Pons (tissue), 1 donor: ENCODE measurements around the gene NHSL2.

Experiments
- DNase-seq: peaks from one replicate; pipeline ENCODE4 v3.0.0-alpha.2; 2016; ENCODE audit warnings: low spot score

The NHSL2 gene

GRCh38 chrX:72181178-72182125, 270.8 kb downstream of the NHSL2 start, which contains the start of gene PIN4:
Gene PIN4 (plus strand): TSS chrX:72181757. CDS start chrX:72181786, 29 bp downstream.
- DNase-seq = peak; percentile 95

- DNase-seq = no peak
Measured at GRCh38 chrX:72182924-72183323, 272.3 kb downstream of the NHSL2 start.

GRCh38 chrX:72201836-72202536, 291.3 kb downstream of the NHSL2 start:
- no peak for DNase-seq
